HCT116 (cell line): ENCODE results near the gene CMPK1. TPM values are rescaled to one million over a fixed set of nuclear protein-coding genes. Genes with fewer than 3 reads are reported as not detected.

Experiments
- ATAC-seq: fragments of 200-7000 bp; cut with Tn5 transposase; 2 replicates; pipeline ENCODE4 v1.9.1; 2020; ENCODE audit warnings: mild to moderate bottlenecking, moderate library complexity
- BruUV-seq: library from RNA; stranded (reverse); fragments of 400-500 nt; replicated peaks from 2 replicates; lab custom pipeline; 2021; lab: Mats Ljungman, UMichigan
- CTCF ChIA-PET: fragments of 300-600 bp; sonication (Branson Sonifier 250); formaldehyde crosslinking; loops from one replicate; lab custom pipeline; 2021; ENCODE audit warnings: antibody characterized with exemption; lab: Charles Lee
- POLR2A ChIA-PET: fragments of 300-600, 350-600 bp; sonication (Branson Sonifier 250); formaldehyde crosslinking; loops from one replicate; lab custom pipeline; 2021; ENCODE audit warnings: antibody characterized with exemption; lab: Charles Lee
- RAD21 ChIA-PET, 2 experiments: fragments of 300-600 bp; sonication (Branson Sonifier 250); formaldehyde crosslinking; loops; one replicate each; lab custom pipeline; 2023; ENCODE audit warnings: low total read pairs in 2 of 2; ENCODE audit not compliant: uncharacterized antibody in 2 of 2, unreplicated experiment in 2 of 2, low non-redundant PET in 1 of 2; lab: Charles Lee
- DNase-seq: peaks from one replicate; pipeline ENCODE4 v3.0.0-alpha.2; 2010; ENCODE audit warnings: low read depth, low spot score
- H2AFZ ChIP-seq: fragments of 200-600 bp; shearing (Covaris generic), sonication (generic); 2 replicates; pipeline ENCODE4 v1.6.1; 2017; ENCODE audit warnings: low read depth, mixed run types, mixed read lengths, antibody characterized with exemption, low read length; ENCODE audit not compliant: poor library complexity, severe bottlenecking
- H3K27ac ChIP-seq: 2 replicates; pipeline ENCODE4 v1.5.1; 2012; ENCODE audit warnings: low read depth, low read length
- H3K27me3 ChIP-seq: fragments of 200-600 bp; sonication (generic); 2 replicates; pipeline ENCODE4 v1.6.1; 2016; ENCODE audit warnings: mixed run types, low read length, mixed read lengths; ENCODE audit not compliant: insufficient read depth
- H3K36me3 ChIP-seq, 2 experiments: fragments of 200-500 bp in 1 of 2; fragments of 200-600 bp in 1 of 2; sonication (Bioruptor generic) in 1 of 2; sonication (generic) in 1 of 2; 2 replicates each; pipeline versions ENCODE4 v1.5.1 to v1.6.1; 2014 to 2016; ENCODE audit warnings: low read length in 2 of 2, inconsistent platforms in 1 of 2, mixed read lengths in 1 of 2, mixed run types in 1 of 2; ENCODE audit not compliant: insufficient read depth in 2 of 2, control insufficient read depth in 1 of 2
- H3K4me1 ChIP-seq, 2 experiments: fragments of 200-600 bp in 1 of 2; sonication (generic) in 1 of 2; 2 replicates each; pipeline versions ENCODE4 v1.5.1 to v1.6.1; 2012 to 2017; ENCODE audit warnings: low read length in 2 of 2, inconsistent platforms in 1 of 2, mild to moderate bottlenecking in 1 of 2, mixed read lengths in 1 of 2, mixed run types in 1 of 2, moderate library complexity in 1 of 2; ENCODE audit not compliant: insufficient read depth in 2 of 2, control insufficient read depth in 1 of 2
- H3K4me2 ChIP-seq: fragments of 200-600 bp; sonication (generic); 2 replicates; pipeline ENCODE4 v1.6.1; 2017; ENCODE audit warnings: mixed run types, low read length, mixed read lengths
- H3K4me3 ChIP-seq, 2 experiments: fragments of 200-600 bp in 1 of 2; sonication (generic) in 1 of 2; replicated peaks in 1 of 2; 2 replicates each; pipeline ENCODE4 v1.5.1; 2011 to 2016; ENCODE audit warnings: low read length in 2 of 2, control low read depth in 1 of 2, low read depth in 1 of 2, mild to moderate bottlenecking in 1 of 2, mixed read lengths in 1 of 2, mixed run types in 1 of 2
- H3K79me2 ChIP-seq: fragments of 200-600 bp; sonication (generic); 2 replicates; pipeline ENCODE4 v1.6.1; 2017; ENCODE audit warnings: mild to moderate bottlenecking, mixed run types, low read length, moderate library complexity, mixed read lengths; ENCODE audit not compliant: insufficient read depth
- H3K9ac ChIP-seq: fragments of 200-600 bp; sonication (generic); 2 replicates; pipeline ENCODE4 v1.6.1; 2016; ENCODE audit warnings: low read length, mixed read lengths
- H3K9me2 ChIP-seq: fragments of 200-600 bp; sonication (generic), shearing (Covaris generic); 2 replicates; pipeline ENCODE4 v1.6.1; 2017; ENCODE audit warnings: mixed run types, mild to moderate bottlenecking, moderate library complexity; ENCODE audit not compliant: insufficient read depth
- H3K9me3 ChIP-seq, 2 experiments: fragments of 200-500 bp in 1 of 2; fragments of 200-600 bp in 1 of 2; sonication (Bioruptor generic) in 1 of 2; sonication (generic) in 1 of 2; 2 replicates each; pipeline ENCODE4 v1.6.1; 2014 to 2017; ENCODE audit warnings: low read length in 2 of 2, mixed read lengths in 2 of 2, inconsistent platforms in 1 of 2, low read depth in 1 of 2, mild to moderate bottlenecking in 1 of 2, mixed run types in 1 of 2, moderate library complexity in 1 of 2; ENCODE audit not compliant: control insufficient read depth in 1 of 2, insufficient read depth in 1 of 2
- H4K20me1 ChIP-seq: fragments of 200-600 bp; sonication (generic), shearing (Covaris generic); 2 replicates; pipeline ENCODE4 v1.6.1; 2017; ENCODE audit warnings: mixed run types, mild to moderate bottlenecking, moderate library complexity; ENCODE audit not compliant: insufficient read depth
- ELF1 ChIP-seq: IDR thresholded peaks from 2 replicates; pipeline ENCODE4 v1.6.1; 2012; ENCODE audit warnings: low read depth, borderline replicate concordance
- EZH2 ChIP-seq: fragments of 200-600 bp; sonication (generic); IDR thresholded peaks from 2 replicates; pipeline ENCODE4 v1.6.1; 2017; ENCODE audit warnings: antibody characterized with exemption, mixed run types
- FOSL1 ChIP-seq: IDR thresholded peaks from 2 replicates; pipeline ENCODE4 v1.6.1; 2012; ENCODE audit warnings: low read depth
- JUND ChIP-seq: IDR thresholded peaks from 2 replicates; pipeline ENCODE4 v1.6.1; 2012
- POLR2A ChIP-seq: IDR thresholded peaks from 2 replicates; pipeline ENCODE4 v1.7.0; 2011; ENCODE audit warnings: borderline replicate concordance; ENCODE audit not compliant: insufficient read depth, insufficient read length; ENCODE audit errors: extremely low read depth
- POLR2AphosphoS5 ChIP-seq: IDR thresholded peaks from 2 replicates; pipeline ENCODE4 v1.6.1; 2011; ENCODE audit warnings: mild to moderate bottlenecking, low read depth, low read length, moderate library complexity
- REST ChIP-seq: IDR thresholded peaks from 2 replicates; pipeline ENCODE4 v1.6.1; 2012; ENCODE audit warnings: low read depth
- SRF ChIP-seq: IDR thresholded peaks from 2 replicates; pipeline ENCODE4 v1.6.1; 2012; ENCODE audit warnings: low read depth
- TCF7L2 ChIP-seq: IDR thresholded peaks from 2 replicates; pipeline ENCODE4 v1.7.0; 2011; ENCODE audit warnings: borderline replicate concordance, inconsistent platforms; ENCODE audit not compliant: insufficient read depth, insufficient read length; ENCODE audit errors: extremely low read depth
- YY1 ChIP-seq: IDR thresholded peaks from 2 replicates; pipeline ENCODE4 v1.6.1; 2011; ENCODE audit warnings: low read length, low read depth, moderate library complexity, mild to moderate bottlenecking; ENCODE audit not compliant: insufficient replicate concordance; ENCODE audit errors: extremely low read depth
- ZBTB33 ChIP-seq: IDR thresholded peaks from 2 replicates; pipeline ENCODE4 v1.6.1; 2011; ENCODE audit warnings: mild to moderate bottlenecking, low read length, moderate library complexity; ENCODE audit not compliant: insufficient replicate concordance; ENCODE audit errors: extremely low read depth
- ZFX ChIP-seq: fragments of 450-650 bp; IDR thresholded peaks from 2 replicates; pipeline ENCODE4 v1.6.1; 2017
- ZNF274 ChIP-seq: fragments of 200-500 bp; sonication (Bioruptor generic); IDR thresholded peaks from 2 replicates; pipeline ENCODE4 v1.6.1; 2014; ENCODE audit warnings: mild to moderate bottlenecking, low read depth, low read length, inconsistent platforms
- intact Hi-C: fragments of 100-400 bp; cut with micrococcal nuclease; formaldehyde crosslinking; loops from 2 replicates; pipeline ENCODE4 v1.10.0; 2022
- total RNA-seq: library from RNA; stranded (reverse); gene quantifications from one replicate; pipeline ENCODE4 v1.2.1, GENCODE V29; 2021; ENCODE audit not compliant: unreplicated experiment

Gene CMPK1
- total RNA-seq, 1 experiment from 2014 or later = 78.4 TPM

DNA sequence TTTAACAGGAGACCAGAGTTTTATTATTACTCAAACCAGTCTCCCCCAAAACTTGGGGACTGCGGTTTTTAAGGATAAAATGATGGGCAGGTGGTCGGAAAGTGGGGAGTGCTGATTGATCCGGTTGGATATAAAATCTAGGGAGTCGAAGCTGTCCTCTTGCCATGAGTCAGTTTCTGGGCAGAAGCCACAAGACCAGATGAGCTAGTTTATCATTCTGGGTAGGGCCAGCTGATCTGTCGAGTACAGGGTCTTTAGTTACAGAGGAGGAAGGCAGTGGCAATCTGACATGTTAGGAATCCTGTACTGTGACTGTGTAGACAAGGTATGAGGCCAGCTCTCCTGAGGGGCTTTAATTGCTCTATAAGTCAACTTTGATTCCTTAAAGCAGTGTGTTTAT is 59.6 kb downstream of the CMPK1 start:
- CTCF ChIA-PET = interaction anchor here (0.9 kb wide), 1 partner anchor 43 kb away, joined by 3 read pairs; no protein-coding TSS in a partner anchor
- Histone ChIP-seq H4K20me1 (no peaks in the 10 kb centered on the region), H3K27me3 (no peaks in the 10 kb centered on the region), H3K4me3 (no peak overlapping the region)
- TF ChIP-seq SRF (no peak), ZBTB33 (no peak), POLR2A (no peak), ZFX (no peak), EZH2 (no peak), FOSL1 (no peak), JUND (no peak), POLR2AphosphoS5 (no peak), REST (no peak), YY1 (no peak), TCF7L2 (no peak), ELF1 (no peak), ZNF274 (no peak)
- TF ChIP-seq, all 23 proteins: peak for 0
- Histone ChIP-seq H3K79me2 (no peaks in the 10 kb centered on the region), H3K36me3 (no peaks in the 10 kb centered on the region), H3K27ac (no peak overlapping the region), H3K4me1 (no peaks in the 10 kb centered on the region), H3K4me2 (no peak overlapping the region), H3K9ac (no peak overlapping the region), H2AFZ (no peak overlapping the region), H3K9me2 (no peaks in the 10 kb centered on the region), H3K9me3 (no peaks in the 10 kb centered on the region)
- POLR2A ChIA-PET = no interaction called here
- intact Hi-C loops = no loop called here
- ATAC-seq (no peak), DNase-seq (no peak)
- no TSS peak for BruUV-seq
- RAD21 ChIA-PET = no interaction called here
